ENCODE data around the gene UPK3B.
"Not testable (repeated sequence)": the region's sequence is repeated elsewhere in the genome, so short reads cannot be mapped to it uniquely, and the experiment has no call there.

GRCh38 chr7:76460767-76461166 is 49.6 kb upstream of the UPK3B start:
- TF ChIP-seq CTCF (conservative IDR thresholded peaks at IDR 0.05; ENCODE audit: low read depth, low read length); EZH2phosphoT487 (IDR thresholded peaks at IDR 0.05; ENCODE audit: borderline replicate concordance, low read length); EZH2 (IDR thresholded peaks at IDR 0.05; ENCODE audit: low read length, unreplicated experiment): not testable (repeated sequence)
